CD4-positive, alpha-beta T cell treated with Interferon gamma for 1 hour (primary cell): ENCODE data around the gene TESK2.
A peak's percentile ranks its signal among the peaks of the same experiment; 100 is the strongest.

Experiments
- DNase-seq: peaks from one replicate; pipeline ENCODE4 v3.0.0-alpha.2; 2020

The TESK2 gene

GRCh38 chr1:45302505-45303150 is 188.3 kb downstream of the TESK2 start:
- DNase-seq: no peak

- no peak for DNase-seq
Measured at GRCh38 chr1:45300669-45300997, 190.3 kb downstream of the TESK2 start.

- peak; percentile 37 for DNase-seq
Measured at GRCh38 chr1:45299981-45300668, 190.8 kb downstream of the TESK2 start.

GRCh38 chr1:45299296-45299695 is 191.7 kb downstream of the TESK2 start:
- no peak for DNase-seq

GRCh38 chr1:45297666-45298356 is 193.2 kb downstream of the TESK2 start:
- no peak for DNase-seq
